GM12878 (cell line): Measurements from ENCODE around the gene ARMC9. TPM values are rescaled to one million over a fixed set of nuclear protein-coding genes. Genes with fewer than 3 reads are reported as not detected.

Experiments used
- ATAC-seq: fragments of 200-7000 bp; cut with Tn5 transposase; 3 replicates; pipeline ENCODE4 v1.9.1; 2020; ENCODE audit warnings: mild to moderate bottlenecking, moderate library complexity
- BruUV-seq: library from RNA; stranded (reverse); fragments of 400-500 nt; replicated peaks from 2 replicates; lab custom pipeline; 2021; lab: Mats Ljungman, UMichigan
- CTCF ChIA-PET: fragments of 300-600 bp; sonication (Branson Sonifier 250); formaldehyde crosslinking; extraction: SDS; loops from one replicate; lab custom pipeline; 2021; ENCODE audit warnings: inconsistent platforms; lab: Yijun Ruan, JAX
- POLR2A ChIA-PET: fragments of 350-600 bp; formaldehyde crosslinking; extraction: SDS; loops from one replicate; lab custom pipeline; 2021; ENCODE audit warnings: inconsistent platforms; lab: Charles Lee
- RAD21 ChIA-PET: fragments of 300-600 bp; sonication (Branson Sonifier 250); formaldehyde crosslinking; loops from one replicate; lab custom pipeline; 2023; ENCODE audit warnings: antibody characterized with exemption; ENCODE audit not compliant: unreplicated experiment; lab: Charles Lee
- SMC1A ChIA-PET: fragments of 300-600 bp; sonication (Branson Sonifier 250); formaldehyde crosslinking; loops from one replicate; lab custom pipeline; 2023; ENCODE audit not compliant: unreplicated experiment, uncharacterized antibody; lab: Charles Lee
- DNase-seq: peaks from one replicate; pipeline ENCODE4 v3.0.0-alpha.2; 2011; ENCODE audit warnings: low read depth, low spot score
- FAIRE-seq: peaks from 3 replicates; lab custom pipeline; 2011; peaks lifted over from hg19 to GRCh38; lab: Jason Lieb, UNC
- H2AFZ ChIP-seq: 2 replicates; pipeline ENCODE4 v1.6.0; 2011; ENCODE audit warnings: low read depth, low read length, control low read depth; ENCODE audit not compliant: control insufficient read depth
- H3K27ac ChIP-seq: 2 replicates; pipeline ENCODE4 v1.5.1; 2011; ENCODE audit warnings: control low read depth; ENCODE audit not compliant: control insufficient read depth, insufficient read depth
- H3K27me3 ChIP-seq, 2 experiments: replicated peaks in 1 of 2; 2 replicates each; pipeline versions ENCODE4 v1.6.0 to v1.6.1; 2011; ENCODE audit warnings: low read length in 1 of 2; ENCODE audit not compliant: control insufficient read depth in 2 of 2, insufficient read depth in 2 of 2
- H3K36me3 ChIP-seq, 2 experiments: 2 replicates each; pipeline ENCODE4 v1.5.1; 2011; ENCODE audit warnings: low read length in 1 of 2; ENCODE audit not compliant: control insufficient read depth in 2 of 2, insufficient read depth in 2 of 2
- H3K4me1 ChIP-seq: 2 replicates; pipeline ENCODE4 v1.6.1; 2011; ENCODE audit warnings: mild to moderate bottlenecking, low read length, moderate library complexity, mixed read lengths; ENCODE audit not compliant: control insufficient read depth, insufficient read depth
- H3K4me2 ChIP-seq: 2 replicates; pipeline ENCODE4 v1.6.0; 2011; ENCODE audit warnings: control low read depth; ENCODE audit not compliant: control insufficient read depth, insufficient read depth
- H3K4me3 ChIP-seq: fragments of 200-600 bp; sonication (generic); 2 replicates; pipeline ENCODE4 v1.5.1; 2016
- H3K79me2 ChIP-seq: 2 replicates; pipeline ENCODE4 v1.6.0; 2011; ENCODE audit warnings: low read length; ENCODE audit not compliant: control insufficient read depth, insufficient read depth
- H3K9ac ChIP-seq: 2 replicates; pipeline ENCODE4 v1.8.0; 2011; ENCODE audit warnings: low read length, control low read depth, mixed read lengths; ENCODE audit not compliant: control insufficient read depth, insufficient read depth
- H3K9me3 ChIP-seq: replicated peaks from 3 replicates; pipeline ENCODE4 v1.5.1; 2011; ENCODE audit warnings: mild to moderate bottlenecking, low read length; ENCODE audit not compliant: control insufficient read depth, insufficient read depth
- H4K20me1 ChIP-seq: 2 replicates; pipeline ENCODE4 v1.6.0; 2011; ENCODE audit not compliant: control insufficient read depth, insufficient read depth
- CHD4 ChIP-seq: fragments of 200-600 bp; sonication (generic); IDR thresholded peaks from 2 replicates; pipeline ENCODE4 v1.6.1; 2016; ENCODE audit warnings: mild to moderate bottlenecking
- HDAC2 ChIP-seq: fragments of 200-600 bp; sonication (generic); IDR thresholded peaks from 2 replicates; pipeline ENCODE4 v1.6.1; 2017
- IRF4 ChIP-seq: IDR thresholded peaks from 2 replicates; pipeline ENCODE4 v1.6.1; 2011; ENCODE audit warnings: low read depth, low read length
- MTA3 ChIP-seq: IDR thresholded peaks from 2 replicates; pipeline ENCODE4 v1.6.1; 2012; ENCODE audit warnings: low read length, inconsistent platforms, borderline replicate concordance
- RELB ChIP-seq: fragments of 450-650 bp; IDR thresholded peaks from 2 replicates; pipeline ENCODE4 v1.6.1; 2017; ENCODE audit warnings: low read depth, mild to moderate bottlenecking, moderate library complexity
- TBL1XR1 ChIP-seq: IDR thresholded peaks from 2 replicates; pipeline ENCODE4 v1.6.1; 2012; ENCODE audit warnings: low read depth, low read length, improper control_type of control experiment
- TCF12 ChIP-seq: IDR thresholded peaks from 2 replicates; pipeline ENCODE4 v1.6.1; 2011; ENCODE audit warnings: low read depth, mild to moderate bottlenecking, low read length
- TCF3 ChIP-seq: IDR thresholded peaks from 2 replicates; pipeline ENCODE4 v1.6.1; 2012; ENCODE audit warnings: low read depth, mild to moderate bottlenecking, low read length, borderline replicate concordance; ENCODE audit not compliant: insufficient read depth
- ZSCAN29 ChIP-seq: fragments of 450-650 bp; IDR thresholded peaks from 2 replicates; pipeline ENCODE4 v1.6.1; 2017; ENCODE audit warnings: mild to moderate bottlenecking, moderate library complexity
- in situ Hi-C: fragments of 300-500 bp; cut with MboI; formaldehyde crosslinking; loops from 9 replicates; pipeline ENCODE4 v1.14.3; 2018; ENCODE audit warnings: mixed read lengths
- intact Hi-C: fragments of 100-400 bp; cut with micrococcal nuclease; formaldehyde crosslinking; loops from one replicate; pipeline ENCODE4 v1.14.2; 2022; ENCODE audit not compliant: unreplicated experiment
- polyA plus RNA-seq, 11 experiments: library from polyadenylated mRNA; depleted of rRNA in 4 of 11; unstranded in 6 of 11; stranded (reverse) in 5 of 11; fragments of >200 nt; fragmentation: Nextera tagmentation in 4 of 11; fragmentation: Illumina TruSeq in 1 of 11; extraction: Ambion mirVana in 4 of 11; extraction: Trizol in 1 of 11; gene quantifications; 1 replicate in 1 of 11; 2 replicates in 10 of 11; pipeline versions ENCODE4 v1.2.1 to v1.2.3, GENCODE V29; 2011 to 2016; ENCODE audit warnings: inconsistent platforms in 2 of 11, missing spikeins in 2 of 11, low read depth in 1 of 11
- total RNA-seq, 4 experiments: library from RNA; depleted of rRNA in 3 of 4; stranded (reverse); fragments of >200 nt in 3 of 4; fragmentation: Illumina TruSeq in 1 of 4; extraction: Trizol in 1 of 4; gene quantifications; 2 replicates each; pipeline versions ENCODE4 v1.2.1 to v1.2.3, GENCODE V29; 2013 to 2021

Gene ARMC9
- total and polyA plus RNA-seq, 10 of the 15 experiments (the other 5 are each of a cell fraction or from before 2014, with no cell fraction given) = 3.8 to 21.8 (median 10.4) TPM

GRCh38 chr2:231413921-231414476 is 215.6 kb downstream of the ARMC9 start (continued):
- no peak for TF ChIP-seq IRF4
- no peak for TF ChIP-seq ZSCAN29
- TF ChIP-seq HDAC2 = no peak
- TF ChIP-seq TCF3 = no peak
- TF ChIP-seq TBL1XR1 = no peak
- TF ChIP-seq MTA3 = no peak

DNA sequence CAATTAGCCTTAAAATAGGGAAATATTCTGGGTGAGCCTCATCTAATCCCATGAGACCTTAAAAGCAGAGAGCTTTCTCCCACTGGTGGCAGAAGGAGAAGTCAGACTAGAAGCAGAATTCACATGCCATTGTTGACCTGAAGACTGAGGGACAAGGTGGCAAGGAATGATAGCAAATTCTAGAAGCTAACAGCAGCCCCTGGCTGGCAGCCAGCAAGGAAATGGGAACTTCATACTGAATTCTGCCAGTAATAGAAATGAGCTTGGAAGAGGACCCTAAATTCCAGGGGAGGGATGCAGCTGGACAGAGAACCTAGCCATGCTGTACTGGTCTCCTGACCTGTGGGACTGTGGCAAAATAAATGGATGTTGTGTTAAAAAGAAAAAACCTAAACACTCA is 216.6 kb downstream of the ARMC9 start:
- H2AFZ ChIP-seq = no peak overlapping the region
- DNase-seq = no peak
- no peak overlapping the region for H3K4me3 ChIP-seq
- H3K4me1 ChIP-seq = no peaks in the 10 kb centered on the region
- no peak overlapping the region for H3K9ac ChIP-seq
- ChIA-PET RAD21 (interaction anchor here (2.2 to 4.2 kb wide), 2 partner anchors 188 to 312 kb away, joined by 6 to 16 read pairs; no protein-coding TSS in a partner anchor), SMC1A (interaction anchor here (0.8 to 1.1 kb wide), 2 partner anchors 68 to 312 kb away, joined by 3 to 4 read pairs; no protein-coding TSS in a partner anchor), CTCF (interaction anchor here (0.7 to 4.4 kb wide), 6 partner anchors 9 to 190 kb away, joined by 3 to 27 read pairs (median 4); no protein-coding TSS in a partner anchor), POLR2A (interaction anchor here (0.6 to 0.8 kb wide), 2 partner anchors 55 to 144 kb away, joined by 3 to 4 read pairs; no protein-coding TSS in a partner anchor)
- peaks cover 5% of the 10 kb centered on the region; the same call in 2 of the 3 replicates for H3K9me3 ChIP-seq
- intact Hi-C loops = no loop called here
- H3K36me3 ChIP-seq = no peaks in the 10 kb centered on the region
- in situ Hi-C loops = no loop called here
- no peak for TF ChIP-seq CHD4
- TF ChIP-seq TCF12 = no peak
- no peak for TF ChIP-seq RELB
- TF ChIP-seq TBL1XR1 = no peak
- ATAC-seq = no peak
- BruUV-seq = no TSS peak
- no peaks in the 10 kb centered on the region for H3K79me2 ChIP-seq
- H4K20me1 ChIP-seq = no peaks in the 10 kb centered on the region; the same call in 1 of the 2 replicates
- no peak overlapping the region for H3K4me2 ChIP-seq
- H3K27me3 ChIP-seq = no peaks in the 10 kb centered on the region
- no peak for FAIRE-seq
- H3K27ac ChIP-seq = no peak overlapping the region
